ENCODE measurements around the gene FBLL1. TPM values are rescaled to one million over a fixed set of nuclear protein-coding genes. Genes with fewer than 3 reads are reported as not detected.
"Not testable (repeated sequence)": the region's sequence is repeated elsewhere in the genome, so short reads cannot be mapped to it uniquely, and the experiment has no call there.

FBLL1 gene
- total RNA-seq, 1 donor: 0.36 TPM

DNA sequence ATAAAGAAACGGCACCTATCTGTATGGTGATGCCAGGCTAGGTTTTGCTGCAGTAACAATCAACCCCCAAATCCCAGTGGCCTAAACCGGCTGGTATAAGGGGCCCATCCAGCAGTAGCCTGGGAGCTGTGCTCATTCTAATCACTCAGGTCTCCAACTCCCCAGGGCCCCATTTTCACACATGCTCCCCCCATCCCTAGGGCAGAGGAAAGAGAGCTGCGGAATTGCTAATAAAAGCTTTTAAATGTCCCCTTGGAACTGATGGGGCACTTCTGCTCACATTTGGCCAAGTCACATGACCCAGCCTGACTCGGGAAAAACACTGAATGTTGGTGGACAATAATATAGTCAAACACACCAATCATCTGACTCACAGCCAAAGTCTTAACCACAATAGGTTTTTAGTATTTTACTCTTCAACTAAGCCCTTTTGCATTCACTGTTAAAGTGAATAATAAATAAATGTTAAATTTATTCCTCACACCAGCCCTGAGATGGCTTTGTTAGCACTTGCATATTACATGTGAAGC, 1.6 kb downstream of the FBLL1 start:
- Histone ChIP-seq H4K20me1 (ENCODE audit: insufficient read depth, low read length) (peaks cover 2% of the 10 kb centered on the region), H3K27ac (ENCODE audit: low read depth, low read length) (no peak overlapping the region), H3K4me3 (ENCODE audit: insufficient read depth, low read length) (no peak overlapping the region), H2AFZ (ENCODE audit: low read length) (no peak overlapping the region), H3K36me3 (ENCODE audit: insufficient read depth, low read length) (no peaks in the 10 kb centered on the region), H3K4me1 (ENCODE audit: insufficient read depth, low read length) (no peaks in the 10 kb centered on the region), H3K9me3 (ENCODE audit: low read depth, low read length) (no peaks in the 10 kb centered on the region), H3K79me2 (ENCODE audit: insufficient read depth, low read length) (no peaks in the 10 kb centered on the region), H3K4me2 (ENCODE audit: insufficient read depth, low read length) (no peak overlapping the region), H3K27me3 (ENCODE audit: insufficient read depth, low read length) (peaks cover 46% of the 10 kb centered on the region)
- peak; percentile 93 for DNase-seq (ENCODE audit: insufficient read length, low spot score, missing footprints)
- TF ChIP-seq, protein P1, sequence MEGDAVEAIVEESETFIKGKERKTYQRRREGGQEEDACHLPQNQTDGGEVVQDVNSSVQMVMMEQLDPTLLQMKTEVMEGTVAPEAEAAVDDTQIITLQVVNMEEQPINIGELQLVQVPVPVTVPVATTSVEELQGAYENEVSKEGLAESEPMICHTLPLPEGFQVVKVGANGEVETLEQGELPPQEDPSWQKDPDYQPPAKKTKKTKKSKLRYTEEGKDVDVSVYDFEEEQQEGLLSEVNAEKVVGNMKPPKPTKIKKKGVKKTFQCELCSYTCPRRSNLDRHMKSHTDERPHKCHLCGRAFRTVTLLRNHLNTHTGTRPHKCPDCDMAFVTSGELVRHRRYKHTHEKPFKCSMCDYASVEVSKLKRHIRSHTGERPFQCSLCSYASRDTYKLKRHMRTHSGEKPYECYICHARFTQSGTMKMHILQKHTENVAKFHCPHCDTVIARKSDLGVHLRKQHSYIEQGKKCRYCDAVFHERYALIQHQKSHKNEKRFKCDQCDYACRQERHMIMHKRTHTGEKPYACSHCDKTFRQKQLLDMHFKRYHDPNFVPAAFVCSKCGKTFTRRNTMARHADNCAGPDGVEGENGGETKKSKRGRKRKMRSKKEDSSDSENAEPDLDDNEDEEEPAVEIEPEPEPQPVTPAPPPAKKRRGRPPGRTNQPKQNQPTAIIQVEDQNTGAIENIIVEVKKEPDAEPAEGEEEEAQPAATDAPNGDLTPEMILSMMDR (IDR thresholded peaks at IDR 0.05; ENCODE audit: extremely low read depth, low read depth, low read length): no peak

DNA sequence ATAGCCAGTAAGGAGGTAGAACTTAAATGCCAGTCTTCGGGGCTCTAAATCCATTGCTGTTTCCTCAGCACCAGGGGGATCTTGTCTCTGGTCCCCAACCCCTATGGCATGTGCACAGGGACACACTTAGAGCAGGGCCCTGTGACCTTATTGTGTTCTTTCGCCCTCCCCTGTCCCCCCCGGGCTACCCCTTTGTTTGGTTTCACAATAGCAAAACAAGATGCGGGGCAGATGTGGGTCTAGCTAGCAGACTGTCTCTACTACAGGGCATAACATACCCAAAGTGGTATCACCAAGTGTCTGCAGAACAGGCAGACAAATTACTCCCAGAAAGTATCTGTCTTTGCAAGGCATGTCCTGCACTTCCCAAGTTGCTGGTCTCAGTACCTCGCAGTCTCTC, 2.1 kb downstream of the FBLL1 start:
- TF ChIP-seq, protein P1 (IDR thresholded peaks at IDR 0.05; ENCODE audit: extremely low read depth, low read depth, low read length): no peak
- H4K20me1 ChIP-seq (ENCODE audit: insufficient read depth, low read length): no peaks in the 10 kb centered on the region
- no peak overlapping the region for H3K4me3 ChIP-seq (ENCODE audit: insufficient read depth, low read length)
- peak; percentile 87 for DNase-seq (ENCODE audit: insufficient read length, low spot score, missing footprints)
- H2AFZ ChIP-seq (ENCODE audit: low read length): no peak overlapping the region
- H3K4me1 ChIP-seq (ENCODE audit: insufficient read depth, low read length): no peaks in the 10 kb centered on the region
- H3K9me3 ChIP-seq (ENCODE audit: low read depth, low read length): no peaks in the 10 kb centered on the region
- peaks cover 46% of the 10 kb centered on the region for H3K27me3 ChIP-seq (ENCODE audit: insufficient read depth, low read length)
- H3K36me3 ChIP-seq (ENCODE audit: insufficient read depth, low read length): no peaks in the 10 kb centered on the region
- H3K4me2 ChIP-seq (ENCODE audit: insufficient read depth, low read length): no peak overlapping the region
- no peak overlapping the region for H3K27ac ChIP-seq (ENCODE audit: low read depth, low read length)
- H3K79me2 ChIP-seq (ENCODE audit: insufficient read depth, low read length): no peaks in the 10 kb centered on the region

DNA sequence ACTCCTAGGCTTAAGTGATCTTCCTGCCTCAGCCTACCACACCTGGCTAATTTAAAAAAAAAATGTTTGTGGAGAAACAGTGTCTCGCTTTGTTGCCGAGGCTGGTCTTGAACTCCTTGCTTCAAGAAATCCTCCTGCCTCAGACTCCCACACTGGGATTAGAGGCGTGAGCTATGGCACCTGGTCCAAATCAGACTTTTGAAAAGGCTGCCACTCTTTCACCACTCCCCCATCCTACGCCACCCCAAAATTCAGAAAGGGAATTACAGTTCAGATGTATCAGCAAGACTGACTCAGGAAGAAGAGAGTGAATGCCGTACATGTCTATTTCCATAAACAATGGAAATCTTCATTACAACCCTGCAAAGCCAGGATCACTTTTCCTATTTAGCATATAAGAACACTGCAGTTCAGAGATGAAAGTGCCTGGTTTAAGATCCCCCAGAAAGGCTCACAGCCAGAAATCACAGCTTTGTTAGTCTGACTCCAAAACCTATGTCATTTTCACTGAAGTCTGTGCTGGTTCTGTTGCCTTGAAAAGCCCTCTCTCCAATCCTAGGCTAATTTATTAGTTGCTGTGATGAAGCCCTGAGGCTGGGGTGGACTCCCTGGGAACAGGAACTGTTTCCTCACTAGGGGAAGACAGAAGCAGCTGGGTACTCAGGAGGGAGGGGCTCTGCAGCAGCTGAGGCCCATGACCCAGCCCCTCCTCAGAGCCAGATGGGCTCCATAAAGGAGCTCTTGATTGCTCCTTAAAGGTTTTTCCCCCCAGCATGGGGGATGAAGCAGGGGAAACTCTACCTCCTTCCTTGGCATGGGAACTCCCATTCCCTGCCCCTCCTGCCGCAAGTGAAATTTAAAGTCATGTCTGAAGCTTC, 3.1 kb downstream of the FBLL1 start:
- TF ChIP-seq, protein P1 (IDR thresholded peaks at IDR 0.05; ENCODE audit: extremely low read depth, low read depth, low read length): no peak
- Histone ChIP-seq H3K79me2 (ENCODE audit: insufficient read depth, low read length) (no peaks in the 10 kb centered on the region), H3K4me3 (ENCODE audit: insufficient read depth, low read length) (no peak overlapping the region), H3K36me3 (ENCODE audit: insufficient read depth, low read length) (no peaks in the 10 kb centered on the region), H3K27me3 (ENCODE audit: insufficient read depth, low read length) (peaks cover 46% of the 10 kb centered on the region), H4K20me1 (ENCODE audit: insufficient read depth, low read length) (no peaks in the 10 kb centered on the region), H3K27ac (ENCODE audit: low read depth, low read length) (no peak overlapping the region), H3K9me3 (ENCODE audit: low read depth, low read length) (no peaks in the 10 kb centered on the region), H3K4me1 (ENCODE audit: insufficient read depth, low read length) (no peaks in the 10 kb centered on the region), H3K4me2 (ENCODE audit: insufficient read depth, low read length) (no peak overlapping the region), H2AFZ (ENCODE audit: low read length) (no peak overlapping the region)
- DNase-seq (ENCODE audit: insufficient read length, low spot score, missing footprints): peak; percentile 60

DNA sequence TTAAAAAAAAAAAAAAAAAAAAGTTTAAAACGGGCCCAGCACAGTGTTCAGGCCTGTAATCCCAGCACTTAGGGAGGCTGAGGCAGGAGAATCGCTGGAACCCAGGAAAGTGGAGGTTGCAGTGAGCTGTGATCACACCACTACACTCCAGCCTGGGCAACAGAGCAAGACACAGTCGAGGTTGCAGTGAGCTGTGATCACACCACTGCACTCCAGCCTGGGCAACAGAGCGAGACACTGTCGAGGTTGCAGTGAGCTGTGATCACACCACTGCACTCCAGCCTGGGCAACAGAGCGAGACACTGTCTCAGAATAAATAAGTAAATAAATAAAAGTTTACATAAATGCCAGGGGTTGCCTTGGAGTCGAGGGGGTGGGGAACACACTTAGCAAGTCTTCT, 5.2 kb downstream of the FBLL1 start:
- H2AFZ ChIP-seq (ENCODE audit: low read length); H4K20me1 ChIP-seq (ENCODE audit: insufficient read depth, low read length); H3K4me2 ChIP-seq (ENCODE audit: insufficient read depth, low read length); H3K4me1 ChIP-seq (ENCODE audit: insufficient read depth, low read length); H3K4me3 ChIP-seq (ENCODE audit: insufficient read depth, low read length); H3K79me2 ChIP-seq (ENCODE audit: insufficient read depth, low read length); DNase-seq (ENCODE audit: insufficient read length, low spot score, missing footprints); H3K9me3 ChIP-seq (ENCODE audit: low read depth, low read length); H3K36me3 ChIP-seq (ENCODE audit: insufficient read depth, low read length); H3K27ac ChIP-seq (ENCODE audit: low read depth, low read length): not testable (repeated sequence)
- H3K27me3 ChIP-seq (ENCODE audit: insufficient read depth, low read length): peaks cover 35% of the 10 kb centered on the region

All from osteoblast (primary cell).